Gastrocnemius medialis (tissue), 4 donors: ENCODE measurements around the gene PDE4D. TPM values are rescaled to one million over a fixed set of nuclear protein-coding genes. Genes with fewer than 3 reads are reported as not detected.
"Not testable (repeated sequence)": the region's sequence is repeated elsewhere in the genome, so short reads cannot be mapped to it uniquely, and the experiment has no call there.

ENCODE experiments used
- ATAC-seq, 2 donors: fragments of 150-250 bp; one replicate each; pipeline ENCODE4 v1.9.1; 2016
- DNase-seq, 2 donors: peaks; one replicate each; pipeline ENCODE4 v3.0.0-alpha.2; 2019
- H3K27ac ChIP-seq, 4 donors: fragments of 200-600 bp; sonication (generic); 1 replicate in 1 of 4; 2 replicates in 3 of 4; pipeline ENCODE4 v1.5.1; 2016 to 2018; ENCODE audit warnings: mild to moderate bottlenecking in 2 of 4, moderate library complexity in 1 of 4
- H3K27me3 ChIP-seq, 3 donors: fragments of 200-600 bp; sonication (generic) in 2 of 3; 1 replicate in 1 of 3; 2 replicates in 2 of 3; pipeline versions ENCODE4 v1.5.1 to v1.6.0; 2016 to 2019; ENCODE audit warnings: mild to moderate bottlenecking in 1 of 3, moderate library complexity in 1 of 3
- H3K36me3 ChIP-seq, 2 donors: fragments of 200-600 bp; sonication (generic) in 1 of 2; one replicate each; pipeline ENCODE4 v1.5.1; 2017 to 2018
- H3K4me1 ChIP-seq, 2 donors: fragments of 200-600 bp; sonication (generic) in 1 of 2; one replicate each; pipeline ENCODE4 v1.5.1; 2016 to 2017; ENCODE audit warnings: mild to moderate bottlenecking in 2 of 2
- H3K4me3 ChIP-seq, 4 donors: fragments of 200-600 bp; sonication (generic) in 3 of 4; 1 replicate in 1 of 4; 2 replicates in 3 of 4; pipeline ENCODE4 v1.5.1; 2016 to 2019; ENCODE audit warnings: mild to moderate bottlenecking in 2 of 4
- H3K9me3 ChIP-seq, 3 donors: fragments of 200-600 bp; sonication (generic) in 2 of 3; 1 replicate in 1 of 3; 2 replicates in 2 of 3; pipeline ENCODE4 v1.5.1; 2016 to 2019
- POLR2A ChIP-seq, 2 donors: fragments of 450-650 bp; IDR thresholded peaks; one replicate each; pipeline ENCODE4 v1.6.1; 2017; ENCODE audit warnings: antibody characterized with exemption in 2 of 2, mild to moderate bottlenecking in 2 of 2, moderate library complexity in 2 of 2
- in situ Hi-C, 4 donors: fragments of 200-750 bp; cut with MboI; loops; one replicate each; pipeline versions ENCODE4 v1.15.0 to v1.8.0; 2017; ENCODE audit warnings: low sequenced_read_pairs in 4 of 4
- intact Hi-C: fragments of 100-400 bp; cut with DNase I; formaldehyde crosslinking; loops from one replicate; pipeline ENCODE4 v1.15.1; 2023; ENCODE audit warnings: low total_unique reads
- total RNA-seq, 4 donors: library from RNA; depleted of rRNA; stranded (reverse); fragments of >200 nt; gene quantifications; one replicate each; pipeline versions ENCODE4 v1.1.0 to v1.2.3, GENCODE V29; 2016
- TF ChIP-seq, protein P1 (sequence below), 5 experiments: fragments of 450-650 bp in 3 of 5; fragments of 200-600 bp in 2 of 5; sonication (generic) in 2 of 5; IDR thresholded peaks in 4 of 5; conservative IDR thresholded peaks in 1 of 5; 1 replicate in 4 of 5; 2 replicates in 1 of 5; pipeline ENCODE4 v1.5.1; 2016 to 2019; ENCODE audit warnings: antibody characterized with exemption in 5 of 5, mild to moderate bottlenecking in 3 of 5, moderate library complexity in 3 of 5

Gene PDE4D
- total RNA-seq, 4 donors from 2014 or later = 133 to 223 (median 185) TPM

DNA sequence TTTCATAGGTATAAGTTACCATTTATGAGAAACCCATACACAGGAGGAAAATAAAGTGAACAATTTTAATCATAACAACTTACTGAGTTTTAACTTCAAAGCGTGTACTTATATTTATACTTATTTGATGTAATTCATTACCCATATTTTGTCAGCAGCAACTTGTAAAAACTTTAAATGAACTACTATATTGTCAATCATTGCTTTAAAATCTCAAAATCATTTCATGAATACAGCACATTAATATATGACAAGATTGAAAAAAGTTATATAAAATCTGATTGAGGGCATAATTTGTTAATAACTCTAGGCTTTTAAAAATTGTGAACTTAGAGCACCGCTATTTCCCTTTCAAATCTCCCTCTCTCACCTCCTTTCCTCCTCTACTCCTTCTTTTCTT lies 573.1 kb downstream of the PDE4D start:
- in situ Hi-C loops (no loop called here), intact Hi-C loops (no loop called here)
- ATAC-seq (no peak), DNase-seq (no peak)
- no peaks in the 10 kb centered on the region for H3K9me3 ChIP-seq
- no peak overlapping the region for H3K27ac ChIP-seq
- peaks cover 79 to 98% of the 10 kb centered on the region in 2 donors for H3K4me1 ChIP-seq
- no peaks in the 10 kb centered on the region for H3K27me3 ChIP-seq
- no peaks in the 10 kb centered on the region for H3K36me3 ChIP-seq
- no peak for TF ChIP-seq POLR2A (IDR thresholded peaks at IDR 0.05)
- no peak overlapping the region for H3K4me3 ChIP-seq

- intact Hi-C loops = no loop called here
Measured at GRCh38 chr5:59319250-59319649, 574.3 kb downstream of the PDE4D start.

GRCh38 chr5:59317774-59318205 lies 575.7 kb downstream of the PDE4D start:
- Histone ChIP-seq H3K9me3 (no peaks in the 10 kb centered on the region), H3K27me3 (no peaks in the 10 kb centered on the region), H3K4me1 (peaks cover 94 to 98% of the 10 kb centered on the region in 2 donors), H3K27ac (peak overlapping the region; percentile 66 to 76 (median 74)), H3K36me3 (no peaks in the 10 kb centered on the region), H3K4me3 (peak overlapping the region in 2 of 4 donors; percentile 5 to 14)
- DNase-seq (no peak), ATAC-seq (no peak)
- intact Hi-C loops = no loop called here
- in situ Hi-C loops = no loop called here
- TF ChIP-seq, protein P1, sequence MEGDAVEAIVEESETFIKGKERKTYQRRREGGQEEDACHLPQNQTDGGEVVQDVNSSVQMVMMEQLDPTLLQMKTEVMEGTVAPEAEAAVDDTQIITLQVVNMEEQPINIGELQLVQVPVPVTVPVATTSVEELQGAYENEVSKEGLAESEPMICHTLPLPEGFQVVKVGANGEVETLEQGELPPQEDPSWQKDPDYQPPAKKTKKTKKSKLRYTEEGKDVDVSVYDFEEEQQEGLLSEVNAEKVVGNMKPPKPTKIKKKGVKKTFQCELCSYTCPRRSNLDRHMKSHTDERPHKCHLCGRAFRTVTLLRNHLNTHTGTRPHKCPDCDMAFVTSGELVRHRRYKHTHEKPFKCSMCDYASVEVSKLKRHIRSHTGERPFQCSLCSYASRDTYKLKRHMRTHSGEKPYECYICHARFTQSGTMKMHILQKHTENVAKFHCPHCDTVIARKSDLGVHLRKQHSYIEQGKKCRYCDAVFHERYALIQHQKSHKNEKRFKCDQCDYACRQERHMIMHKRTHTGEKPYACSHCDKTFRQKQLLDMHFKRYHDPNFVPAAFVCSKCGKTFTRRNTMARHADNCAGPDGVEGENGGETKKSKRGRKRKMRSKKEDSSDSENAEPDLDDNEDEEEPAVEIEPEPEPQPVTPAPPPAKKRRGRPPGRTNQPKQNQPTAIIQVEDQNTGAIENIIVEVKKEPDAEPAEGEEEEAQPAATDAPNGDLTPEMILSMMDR (IDR thresholded peaks at IDR 0.05 in 4 of 5, conservative IDR thresholded peaks at IDR 0.05 in 1 of 5) = no peak
- TF ChIP-seq POLR2A (IDR thresholded peaks at IDR 0.05) = no peak

More at GRCh38 chr5:59319250-59319649, 574.3 kb downstream of the PDE4D start:
- in situ Hi-C loops = no loop called here
- Histone ChIP-seq H3K4me1 (peaks cover 80 to 99% of the 10 kb centered on the region in 2 donors), H3K9me3 (no peaks in the 10 kb centered on the region), H3K4me3 (no peak overlapping the region), H3K27me3 (no peaks in the 10 kb centered on the region), H3K27ac (peak overlapping the region in 2 of 4 donors; percentile 35 to 76), H3K36me3 (no peaks in the 10 kb centered on the region)
- ATAC-seq (no peak), DNase-seq (no peak)
- TF ChIP-seq POLR2A (IDR thresholded peaks at IDR 0.05) = no peak
- TF ChIP-seq, protein P1 (IDR thresholded peaks at IDR 0.05 in 4 of 5, conservative IDR thresholded peaks at IDR 0.05 in 1 of 5) = no peak

- Histone ChIP-seq H3K27me3 (no peaks in the 10 kb centered on the region), H3K4me1 (peaks cover 92 to 93% of the 10 kb centered on the region in 2 donors), H3K36me3 (no peaks in the 10 kb centered on the region), H3K27ac (peak overlapping the region; percentile 66 to 76 (median 74)), H3K9me3 (no peaks in the 10 kb centered on the region), H3K4me3 (peak overlapping the region in 2 of 4 donors; percentile 5 to 14)
- DNase-seq = peak in 1 of 2 donors; percentile 35
- ATAC-seq = peak; percentile 64 to 72
- TF ChIP-seq, protein P1 (IDR thresholded peaks at IDR 0.05 in 4 of 5, conservative IDR thresholded peaks at IDR 0.05 in 1 of 5) = no peak
- TF ChIP-seq POLR2A (IDR thresholded peaks at IDR 0.05) = no peak
- intact Hi-C loops = no loop called here
- in situ Hi-C loops = no loop called here
Measured at GRCh38 chr5:59317023-59317773, 576.3 kb downstream of the PDE4D start.

- intact Hi-C loops = no loop called here
- ATAC-seq (no peak), DNase-seq (no peak)
- Histone ChIP-seq H3K4me3 (no peak overlapping the region), H3K27me3 (no peaks in the 10 kb centered on the region), H3K4me1 (peaks cover 43 to 53% of the 10 kb centered on the region in 2 donors), H3K9me3 (no peaks in the 10 kb centered on the region), H3K36me3 (no peaks in the 10 kb centered on the region), H3K27ac (peak overlapping the region in 3 of 4 donors; percentile 74 to 76 (median 75))
- in situ Hi-C loops = no loop called here
- TF ChIP-seq, protein P1 (IDR thresholded peaks at IDR 0.05 in 4 of 5, conservative IDR thresholded peaks at IDR 0.05 in 1 of 5) = no peak
- TF ChIP-seq POLR2A (IDR thresholded peaks at IDR 0.05) = no peak
Measured at GRCh38 chr5:59312223-59312622, 581.3 kb downstream of the PDE4D start.

- H3K27me3 ChIP-seq, in situ Hi-C loops, DNase-seq, intact Hi-C loops, H3K4me3 ChIP-seq, ATAC-seq, H3K9me3 ChIP-seq, H3K36me3 ChIP-seq: not testable (repeated sequence)
- H3K27ac ChIP-seq = peak overlapping the region; percentile 8 to 74 (median 52)
- peaks cover 8 to 17% of the 10 kb centered on the region in 2 donors for H3K4me1 ChIP-seq
Measured at GRCh38 chr5:59308685-59309084, 584.8 kb downstream of the PDE4D start.

DNA sequence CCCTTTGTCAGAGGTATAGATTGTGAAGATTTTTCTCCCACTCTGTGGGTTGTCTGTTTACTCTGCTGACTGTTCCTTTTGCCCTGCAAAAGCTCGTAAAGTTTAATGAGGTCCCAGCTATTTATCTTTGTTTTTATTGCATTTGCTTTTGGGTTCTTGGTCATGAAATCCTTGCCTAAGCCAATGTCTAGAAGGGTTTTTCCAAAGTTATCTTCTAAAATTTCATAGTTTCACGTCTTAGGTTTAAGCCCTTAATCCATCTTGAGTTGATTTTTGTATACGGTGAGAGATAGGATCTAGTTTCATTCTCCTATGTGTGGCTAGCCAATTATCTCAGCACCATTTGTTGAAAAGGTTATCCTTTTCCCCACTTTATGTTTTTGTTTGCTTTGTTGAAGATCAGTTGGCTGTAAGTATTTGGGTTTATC lies 590.2 kb downstream of the PDE4D start:
- ATAC-seq, H3K27me3 ChIP-seq, H3K9me3 ChIP-seq, H3K36me3 ChIP-seq, H3K4me3 ChIP-seq, in situ Hi-C loops, intact Hi-C loops, DNase-seq: not testable (repeated sequence)
- Histone ChIP-seq H3K4me1 (peaks cover 15 to 28% of the 10 kb centered on the region in 2 donors), H3K27ac (peak overlapping the region in 2 of 4 donors; percentile 22 to 27)
